SJSA1 (cell line): ENCODE data around the gene LRRC61. TPM values are rescaled to one million over a fixed set of nuclear protein-coding genes. Genes with fewer than 3 reads are reported as not detected.

Experiments used
- total RNA-seq: library from RNA; depleted of rRNA; stranded (reverse); fragments of >200 nt; shearing (Covaris generic); gene quantifications from 2 replicates; pipeline ENCODE4 v1.2.3, GENCODE V29; 2014; rRNA removed

LRRC61 gene
- total RNA-seq, 1 experiment from 2014 or later, result not detected

Other genes with a start within 250 kb of the LRRC61 start
- not detected in 2 replicates for gene ACTR3C, start 190 bp downstream of the LRRC61 start, total RNA-seq
- not detected in 2 replicates for gene RARRES2, start 18.3 kb downstream of the LRRC61 start, total RNA-seq
- gene REPIN1, start 45.5 kb downstream of the LRRC61 start, total RNA-seq, result 55.7 and 62.4 TPM in 2 replicates
- gene ZNF775, start 56.0 kb downstream of the LRRC61 start, total RNA-seq, result 5.8 and 8.6 TPM in 2 replicates
- gene GIMAP8, start 127.3 kb downstream of the LRRC61 start, total RNA-seq, result not detected in 2 replicates
- gene GIMAP7, start 191.5 kb downstream of the LRRC61 start, total RNA-seq, result not detected in 2 replicates
- not detected in 2 replicates for gene GIMAP4, start 244.0 kb downstream of the LRRC61 start, total RNA-seq